ENCODE measurements around the gene C1orf50. TPM values are rescaled to one million over a fixed set of nuclear protein-coding genes. Genes with fewer than 3 reads are reported as not detected.

Gene C1orf50
- total RNA-seq, 1 experiment from 2014 or later, result 3.4 TPM

- intact Hi-C loops (cut with micrococcal nuclease), result no loop called here
- Histone ChIP-seq H3K9me2 (replicated peaks; ENCODE audit: low read length) (no peaks in the 10 kb centered on the region), H3K4me3 (ENCODE audit: low read length) (no peak overlapping the region), H3F3A (ENCODE audit: low read length, unreplicated experiment) (no peaks in the 10 kb centered on the region), H3K4me2 (ENCODE audit: low read length) (no peak overlapping the region), H3K27ac (ENCODE audit: low read length) (no peak overlapping the region), H2AFZ (ENCODE audit: low read length) (no peak overlapping the region), H3K36me3 (ENCODE audit: low read depth, low read length) (no peaks in the 10 kb centered on the region), H3K79me2 (ENCODE audit: low read length) (no peaks in the 10 kb centered on the region), H3K9me3 (ENCODE audit: low read length) (no peaks in the 10 kb centered on the region), H3K27me3 (ENCODE audit: low read length) (no peaks in the 10 kb centered on the region), H3K4me1 (ENCODE audit: insufficient read depth, low read length) (peaks cover 10% of the 10 kb centered on the region), H3K9ac (ENCODE audit: low read length) (no peak overlapping the region), H4K20me1 (ENCODE audit: low read length) (no peaks in the 10 kb centered on the region)
- no peak for ATAC-seq
- TF ChIP-seq, protein P1, sequence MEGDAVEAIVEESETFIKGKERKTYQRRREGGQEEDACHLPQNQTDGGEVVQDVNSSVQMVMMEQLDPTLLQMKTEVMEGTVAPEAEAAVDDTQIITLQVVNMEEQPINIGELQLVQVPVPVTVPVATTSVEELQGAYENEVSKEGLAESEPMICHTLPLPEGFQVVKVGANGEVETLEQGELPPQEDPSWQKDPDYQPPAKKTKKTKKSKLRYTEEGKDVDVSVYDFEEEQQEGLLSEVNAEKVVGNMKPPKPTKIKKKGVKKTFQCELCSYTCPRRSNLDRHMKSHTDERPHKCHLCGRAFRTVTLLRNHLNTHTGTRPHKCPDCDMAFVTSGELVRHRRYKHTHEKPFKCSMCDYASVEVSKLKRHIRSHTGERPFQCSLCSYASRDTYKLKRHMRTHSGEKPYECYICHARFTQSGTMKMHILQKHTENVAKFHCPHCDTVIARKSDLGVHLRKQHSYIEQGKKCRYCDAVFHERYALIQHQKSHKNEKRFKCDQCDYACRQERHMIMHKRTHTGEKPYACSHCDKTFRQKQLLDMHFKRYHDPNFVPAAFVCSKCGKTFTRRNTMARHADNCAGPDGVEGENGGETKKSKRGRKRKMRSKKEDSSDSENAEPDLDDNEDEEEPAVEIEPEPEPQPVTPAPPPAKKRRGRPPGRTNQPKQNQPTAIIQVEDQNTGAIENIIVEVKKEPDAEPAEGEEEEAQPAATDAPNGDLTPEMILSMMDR (conservative IDR thresholded peaks at IDR 0.05; ENCODE audit: low read depth, low read length), result no peak
- no peak for TF ChIP-seq EZH2phosphoT487 (IDR thresholded peaks at IDR 0.05; ENCODE audit: borderline replicate concordance, low read length)
- TF ChIP-seq EZH2 (IDR thresholded peaks at IDR 0.05; ENCODE audit: low read length, unreplicated experiment), result no peak
- CTCF ChIA-PET, result no interaction called here
- BruUV-seq (replicated peaks), result no TSS peak
- POLR2A ChIA-PET (ENCODE audit: unreplicated experiment), result no interaction called here
- no peak for DNase-seq
These were observed 58.2 kb downstream of the C1orf50 start for GRCh38 chr1:42825036-42825851.

Other genes starting within 250 kb of the C1orf50 start
- gene PPIH, start 108.8 kb upstream of the C1orf50 start, total RNA-seq (2014; rRNA removed), result 81.5 and 103 TPM in 2 replicates
- gene YBX1, start 84.8 kb upstream of the C1orf50 start, total RNA-seq (2014; rRNA removed), result 1,259 and 1,468 TPM in 2 replicates
- 0.17 TPM in 1 of 2 replicates, not detected in the other for gene CLDN19, start 27.0 kb upstream of the C1orf50 start, total RNA-seq (2014; rRNA removed)
- 28.2 and 28.3 TPM in 2 replicates for gene P3H1, start 221 bp upstream of the C1orf50 start, total RNA-seq (2014; rRNA removed)
- 0.11 TPM in 1 of 2 replicates, not detected in the other for gene TMEM269, start 17.7 kb downstream of the C1orf50 start, total RNA-seq (2014; rRNA removed)
- 5.4 and 5.8 TPM in 2 replicates for gene ERMAP, start 49.9 kb downstream of the C1orf50 start, total RNA-seq (2014; rRNA removed)
- 32.7 and 39.7 TPM in 2 replicates for gene SVBP, start 50.1 kb downstream of the C1orf50 start, total RNA-seq (2014; rRNA removed)
- gene ZNF691, start 79.4 kb downstream of the C1orf50 start, total RNA-seq (2014; rRNA removed), result 4.3 and 7.4 TPM in 2 replicates
- 245 and 264 TPM in 2 replicates for gene SLC2A1, start 191.6 kb downstream of the C1orf50 start, total RNA-seq (2014; rRNA removed)

Data from PC-3 (cell line).